CD4-positive, alpha-beta T cell (primary cell): ENCODE measurements around the gene FAM8A1. TPM values are rescaled to one million over a fixed set of nuclear protein-coding genes. Genes with fewer than 3 reads are reported as not detected.

ENCODE experiments used
- ATAC-seq: fragments of 200-7000 bp; cut with Tn5 transposase; one replicate; pipeline ENCODE4 v1.10.0; 2022; ENCODE audit warnings: mild to moderate bottlenecking; ENCODE audit not compliant: poor library complexity
- CTCF ChIA-PET: fragments of 350-600 bp; sonication (Branson Sonifier 250); formaldehyde crosslinking; loops from one replicate; lab custom pipeline; 2021; ENCODE audit warnings: antibody characterized with exemption, inconsistent platforms; lab: Charles Lee
- POLR2A ChIA-PET: fragments of 350-600 bp; sonication (Branson Sonifier 250); formaldehyde crosslinking; loops from one replicate; lab custom pipeline; 2021; ENCODE audit warnings: antibody characterized with exemption, inconsistent platforms; lab: Charles Lee
- DNase-seq, 14 experiments: peaks; one replicate each; pipeline ENCODE4 v3.0.0-alpha.2; 2013 to 2020; ENCODE audit warnings: mixed read lengths in 2 of 14
- H3K27ac ChIP-seq, 2 donors: one replicate each; pipeline versions ENCODE4 v1.5.1 to v1.7.0; 2013; ENCODE audit warnings: low read length in 2 of 2, low read depth in 1 of 2, mild to moderate bottlenecking in 1 of 2
- H3K27me3 ChIP-seq, 2 experiments: 1 replicate in 1 of 2; 2 replicates in 1 of 2; pipeline versions ENCODE4 v1.6.1 to v1.7.0; 2013; ENCODE audit warnings: low read length in 2 of 2, control low read depth in 1 of 2, mild to moderate bottlenecking in 1 of 2, moderate library complexity in 1 of 2; ENCODE audit not compliant: insufficient read depth in 2 of 2, control insufficient read depth in 1 of 2
- H3K36me3 ChIP-seq: one replicate; pipeline ENCODE4 v1.6.1; 2013; ENCODE audit warnings: low read length, control low read depth; ENCODE audit not compliant: insufficient read depth
- H3K4me1 ChIP-seq: one replicate; pipeline ENCODE4 v1.6.1; 2013; ENCODE audit warnings: low read length, control low read depth; ENCODE audit not compliant: insufficient read depth
- H3K4me3 ChIP-seq: one replicate; pipeline ENCODE4 v1.5.1; 2013; ENCODE audit warnings: mild to moderate bottlenecking, low read length, moderate library complexity
- H3K9me3 ChIP-seq, 2 experiments: 1 replicate in 1 of 2; 2 replicates in 1 of 2; pipeline versions ENCODE4 v1.6.1 to v1.7.0; 2013; ENCODE audit warnings: low read length in 2 of 2, mild to moderate bottlenecking in 2 of 2, control low read depth in 1 of 2, moderate library complexity in 1 of 2; ENCODE audit not compliant: control insufficient read depth in 1 of 2, insufficient read depth in 1 of 2
- H3K27ac Mint-ChIP-seq: one replicate; pipeline ENCODE4 v1.8.0; 2020; ENCODE audit warnings: mixed read lengths
- H3K27me3 Mint-ChIP-seq: one replicate; pipeline ENCODE4 v1.8.0; 2021; ENCODE audit warnings: mixed read lengths
- H3K36me3 Mint-ChIP-seq: one replicate; pipeline ENCODE4 v1.8.0; 2021; ENCODE audit warnings: low read depth, mixed read lengths
- H3K4me1 Mint-ChIP-seq: one replicate; pipeline ENCODE4 v1.8.0; 2021; ENCODE audit warnings: low read depth, mixed read lengths
- H3K4me3 Mint-ChIP-seq: one replicate; pipeline ENCODE4 v1.8.0; 2020; ENCODE audit warnings: mild to moderate bottlenecking, mixed read lengths
- H3K9me3 Mint-ChIP-seq: one replicate; pipeline ENCODE4 v1.8.0; 2020; ENCODE audit warnings: mixed read lengths
- intact Hi-C, 2 experiments: fragments of 100-400 bp; cut with DNase I in 1 of 2; cut with micrococcal nuclease in 1 of 2; formaldehyde crosslinking; loops; one replicate each; pipeline versions ENCODE4 v1.15.1 to v1.9.0; 2023 to 2025; cut with DNase I, micrococcal nuclease
- total RNA-seq, 174 experiments: library from RNA in 2 of 174; stranded (reverse) in 2 of 174; gene quantifications; one replicate each; pipeline ENCODE4 v1.2.3 and lab custom pipeline; 2021 to 2026
- TF ChIP-seq, protein P1 (sequence below): fragments of 200-600 bp; IDR thresholded peaks from one replicate; pipeline ENCODE4 v1.8.0; 2022; ENCODE audit warnings: antibody characterized with exemption, mild to moderate bottlenecking

Gene FAM8A1
- total RNA-seq, 2 experiments from 2014 or later, result 31.4 to 31.9 TPM

DNA sequence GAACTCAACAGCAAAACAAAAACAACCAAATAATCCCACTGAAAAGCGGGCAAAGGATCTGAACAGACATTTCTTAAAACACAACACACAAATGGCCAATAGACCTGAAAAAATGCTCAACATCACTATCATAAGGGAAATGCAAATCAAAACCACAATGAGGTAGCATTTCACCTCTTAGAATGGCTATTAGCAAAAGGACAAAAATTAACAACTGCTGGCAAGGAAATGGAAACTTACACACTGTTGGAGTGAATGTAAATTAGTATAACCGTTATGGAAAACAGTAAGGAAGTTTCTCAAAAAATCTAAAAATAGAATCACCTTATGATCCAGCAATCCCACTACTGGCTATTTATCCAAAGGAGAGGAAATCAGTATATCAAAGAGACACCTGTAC, 20.9 kb downstream of the FAM8A1 start:
- H3K9me3 Mint-ChIP-seq, result no peaks in the 10 kb centered on the region
- intact Hi-C loops, result loop anchor here in 1 of 2 experiments (5.0 kb wide), 1 partner anchor 34 kb away; no protein-coding TSS in a partner anchor
- peaks cover 17% of the 10 kb centered on the region for H3K4me1 Mint-ChIP-seq
- no peaks in the 10 kb centered on the region for H3K27me3 ChIP-seq
- peaks cover 62% of the 10 kb centered on the region for H3K36me3 ChIP-seq
- ChIA-PET CTCF (interaction anchor here (1.7 kb wide), 1 partner anchor 21 kb away, joined by 4 read pairs; the partner anchor contains the start of gene FAM8A1), POLR2A (no interaction called here)
- H3K27ac Mint-ChIP-seq, result peak overlapping the region; percentile 9
- no peak for ATAC-seq
- H3K4me3 ChIP-seq, result no peak overlapping the region
- TF ChIP-seq, protein P1, sequence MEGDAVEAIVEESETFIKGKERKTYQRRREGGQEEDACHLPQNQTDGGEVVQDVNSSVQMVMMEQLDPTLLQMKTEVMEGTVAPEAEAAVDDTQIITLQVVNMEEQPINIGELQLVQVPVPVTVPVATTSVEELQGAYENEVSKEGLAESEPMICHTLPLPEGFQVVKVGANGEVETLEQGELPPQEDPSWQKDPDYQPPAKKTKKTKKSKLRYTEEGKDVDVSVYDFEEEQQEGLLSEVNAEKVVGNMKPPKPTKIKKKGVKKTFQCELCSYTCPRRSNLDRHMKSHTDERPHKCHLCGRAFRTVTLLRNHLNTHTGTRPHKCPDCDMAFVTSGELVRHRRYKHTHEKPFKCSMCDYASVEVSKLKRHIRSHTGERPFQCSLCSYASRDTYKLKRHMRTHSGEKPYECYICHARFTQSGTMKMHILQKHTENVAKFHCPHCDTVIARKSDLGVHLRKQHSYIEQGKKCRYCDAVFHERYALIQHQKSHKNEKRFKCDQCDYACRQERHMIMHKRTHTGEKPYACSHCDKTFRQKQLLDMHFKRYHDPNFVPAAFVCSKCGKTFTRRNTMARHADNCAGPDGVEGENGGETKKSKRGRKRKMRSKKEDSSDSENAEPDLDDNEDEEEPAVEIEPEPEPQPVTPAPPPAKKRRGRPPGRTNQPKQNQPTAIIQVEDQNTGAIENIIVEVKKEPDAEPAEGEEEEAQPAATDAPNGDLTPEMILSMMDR, result no peak
- no peaks in the 10 kb centered on the region for H3K4me1 ChIP-seq
- peaks cover 97% of the 10 kb centered on the region for H3K36me3 Mint-ChIP-seq
- no peaks in the 10 kb centered on the region for H3K9me3 ChIP-seq
- no peaks in the 10 kb centered on the region for H3K27me3 Mint-ChIP-seq
- no peak overlapping the region for H3K4me3 Mint-ChIP-seq
- DNase-seq, result no peak
- H3K27ac ChIP-seq, result no peak overlapping the region

DNA sequence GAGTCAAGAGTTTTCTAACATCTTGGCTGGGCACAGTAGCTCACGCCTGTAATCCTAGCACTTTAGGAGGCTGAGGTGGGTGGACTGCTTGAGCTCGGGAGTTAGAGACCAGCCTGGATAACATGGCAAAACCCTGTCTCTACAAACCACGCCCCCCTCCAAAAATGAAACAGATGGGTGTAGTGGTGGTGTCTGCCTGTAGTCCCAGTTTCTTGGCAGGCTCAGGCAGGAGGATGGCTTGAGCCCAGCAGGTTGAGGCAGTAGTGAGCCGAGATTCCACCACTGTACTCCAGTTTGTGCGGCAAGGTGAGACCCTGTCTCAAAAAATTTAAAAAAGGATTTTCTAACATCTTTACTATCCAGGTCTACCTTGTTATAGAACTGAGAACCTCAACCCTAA, 22.0 kb downstream of the FAM8A1 start:
- DNase-seq (no peak), ATAC-seq (no peak)
- Mint-ChIP-seq H3K36me3 (peaks cover 97% of the 10 kb centered on the region), H3K27me3 (no peaks in the 10 kb centered on the region), H3K4me1 (peaks cover 18% of the 10 kb centered on the region), H3K9me3 (no peaks in the 10 kb centered on the region), H3K4me3 (no peak overlapping the region), H3K27ac (no peak overlapping the region)
- ChIA-PET CTCF (interaction anchor here (1.7 kb wide), 1 partner anchor 22 kb away, joined by 4 read pairs; the partner anchor contains the start of gene FAM8A1), POLR2A (no interaction called here)
- H3K4me1 ChIP-seq, result no peaks in the 10 kb centered on the region
- H3K27me3 ChIP-seq, result no peaks in the 10 kb centered on the region
- intact Hi-C loops, result loop anchor here in 1 of 2 experiments (5.0 kb wide), 1 partner anchor 35 kb away; no protein-coding TSS in a partner anchor
- H3K36me3 ChIP-seq, result peaks cover 63% of the 10 kb centered on the region
- no peaks in the 10 kb centered on the region for H3K9me3 ChIP-seq
- TF ChIP-seq, protein P1, result no peak
- H3K27ac ChIP-seq, result no peak overlapping the region
- no peak overlapping the region for H3K4me3 ChIP-seq

DNA sequence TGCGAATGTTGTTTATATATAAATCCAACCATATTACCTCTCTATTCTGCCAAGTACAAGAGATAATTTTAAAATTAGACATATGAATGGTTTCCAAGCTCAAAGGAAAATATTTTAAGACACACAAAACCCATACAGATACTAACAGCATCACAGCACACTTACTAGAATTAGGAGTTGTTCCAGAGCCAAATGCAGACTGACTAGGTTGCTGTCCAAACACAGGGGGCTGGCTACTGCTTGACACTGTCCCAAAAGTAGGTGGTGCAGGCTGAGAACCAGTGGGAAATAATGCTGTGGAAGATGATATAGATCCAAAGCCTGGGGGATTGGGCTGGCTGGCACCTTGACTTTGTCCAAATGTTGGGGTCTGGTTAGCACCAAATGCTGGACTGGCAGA, 24.3 kb downstream of the FAM8A1 start:
- H3K4me3 ChIP-seq, result no peak overlapping the region
- H3K27me3 ChIP-seq, result no peaks in the 10 kb centered on the region
- H3K27ac Mint-ChIP-seq, result no peak overlapping the region
- H3K4me3 Mint-ChIP-seq, result no peak overlapping the region
- peaks cover 72% of the 10 kb centered on the region for H3K36me3 ChIP-seq
- no peak for ATAC-seq
- ChIA-PET CTCF (no interaction called here), POLR2A (no interaction called here)
- no peaks in the 10 kb centered on the region for H3K9me3 ChIP-seq
- no peak for DNase-seq
- no peaks in the 10 kb centered on the region for H3K4me1 ChIP-seq
- intact Hi-C loops, result loop anchor here in 1 of 2 experiments (5.0 kb wide), 1 partner anchor 37 kb away; no protein-coding TSS in a partner anchor
- peaks cover 33% of the 10 kb centered on the region for H3K4me1 Mint-ChIP-seq
- TF ChIP-seq, protein P1, result no peak
- no peaks in the 10 kb centered on the region for H3K9me3 Mint-ChIP-seq
- H3K36me3 Mint-ChIP-seq, result peaks cover 95% of the 10 kb centered on the region
- no peak overlapping the region for H3K27ac ChIP-seq
- no peaks in the 10 kb centered on the region for H3K27me3 Mint-ChIP-seq
